NT2/D1 (cell line): ENCODE data around the gene ING2.
A peak's percentile ranks its signal among the peaks of the same experiment; 100 is the strongest.
"Not testable (repeated sequence)": the region's sequence is repeated elsewhere in the genome, so short reads cannot be mapped to it uniquely, and the experiment has no call there.

Experiments
- DNase-seq: peaks from one replicate; pipeline ENCODE4 v3.0.0-alpha.2; 2011; ENCODE audit warnings: low read depth, low spot score
- H3K27me3 ChIP-seq: 2 replicates; pipeline ENCODE4 v1.6.0; 2011; ENCODE audit warnings: mild to moderate bottlenecking; ENCODE audit not compliant: insufficient read length, insufficient read depth
- H3K36me3 ChIP-seq: 2 replicates; pipeline ENCODE4 v1.6.1; 2011; ENCODE audit warnings: mild to moderate bottlenecking, low read length, mixed read lengths; ENCODE audit not compliant: insufficient read depth, insufficient read length
- H3K4me1 ChIP-seq: 2 replicates; pipeline ENCODE4 v1.5.1; 2011; ENCODE audit not compliant: insufficient read depth, insufficient read length
- H3K4me3 ChIP-seq: 2 replicates; pipeline ENCODE4 v1.5.1; 2011; ENCODE audit warnings: low read depth; ENCODE audit not compliant: insufficient read length
- H3K9ac ChIP-seq: 2 replicates; pipeline ENCODE4 v1.6.0; 2011; ENCODE audit warnings: low read depth; ENCODE audit not compliant: insufficient read length
- H3K9me3 ChIP-seq: 2 replicates; pipeline ENCODE4 v1.5.1; 2011; ENCODE audit warnings: mild to moderate bottlenecking, low read length; ENCODE audit not compliant: insufficient read depth
- SUZ12 ChIP-seq: IDR thresholded peaks from 2 replicates; pipeline ENCODE4 v1.6.1; 2011; ENCODE audit not compliant: insufficient read length, insufficient read depth; ENCODE audit errors: extremely low read depth
- YY1 ChIP-seq: IDR thresholded peaks from 2 replicates; pipeline ENCODE4 v1.6.1; 2011; ENCODE audit not compliant: insufficient read length, insufficient read depth
- ZNF274 ChIP-seq: IDR thresholded peaks from 2 replicates; pipeline ENCODE4 v1.6.1; 2011; ENCODE audit warnings: mild to moderate bottlenecking, low read depth, low read length

The ING2 gene

DNA sequence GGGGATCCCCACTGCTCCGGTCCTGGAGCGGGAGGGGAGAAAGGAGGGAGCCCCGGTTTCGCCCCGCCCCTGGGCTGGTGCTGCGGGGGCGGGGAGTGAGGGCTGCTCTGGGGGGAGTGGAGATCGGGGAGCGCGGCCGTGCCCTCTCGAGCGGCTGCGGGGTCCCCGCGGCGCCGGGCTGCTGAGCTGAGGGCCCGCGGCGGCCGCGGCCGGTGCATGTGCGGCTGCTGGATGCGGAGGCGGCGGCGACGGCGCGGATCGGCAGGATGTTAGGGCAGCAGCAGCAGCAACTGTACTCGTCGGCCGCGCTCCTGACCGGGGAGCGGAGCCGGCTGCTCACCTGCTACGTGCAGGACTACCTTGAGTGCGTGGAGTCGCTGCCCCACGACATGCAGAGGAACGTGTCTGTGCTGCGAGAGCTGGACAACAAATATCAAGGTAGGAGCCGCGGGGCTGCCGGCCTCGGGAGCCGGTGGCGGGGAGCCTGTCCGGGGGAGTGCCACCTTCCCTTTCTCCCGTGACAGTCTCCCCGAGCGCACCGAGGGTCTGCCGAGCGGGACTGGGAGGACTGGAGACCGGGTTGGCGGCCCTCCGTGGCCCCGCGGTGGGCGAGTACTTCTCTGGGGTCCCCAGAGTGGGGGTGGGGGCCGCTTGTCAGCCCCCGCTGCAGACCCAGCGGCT, at the start of gene ING2:
ING2 (plus strand) TSS at position 129 of the 681 bp plus-strand sequence; CDS start at position 267, 138 bp downstream.
- Histone ChIP-seq H3K27me3 (no peaks in the 10 kb centered on the region), H3K9ac (peak within 1 kb of the TSS; percentile 86), H3K4me1 (no peaks in the 10 kb centered on the region), H3K36me3 (no peaks in the 10 kb centered on the region), H3K4me3 (peak within 1 kb of the TSS; percentile 82), H3K9me3 (no peaks in the 10 kb centered on the region)
- no peak for DNase-seq
- no peak for TF ChIP-seq SUZ12
- TF ChIP-seq ZNF274 = no peak
- TF ChIP-seq YY1 = no peak

- Histone ChIP-seq H3K9me3 (no peaks in the 10 kb centered on the region; the same call in 1 of the 2 replicates), H3K27me3 (no peaks in the 10 kb centered on the region), H3K4me1 (no peaks in the 10 kb centered on the region), H3K4me3 (no peak overlapping the region), H3K36me3 (peaks cover 1% of the 10 kb centered on the region), H3K9ac (no peak overlapping the region)
- TF ChIP-seq ZNF274 (no peak), SUZ12 (no peak), YY1 (no peak)
- no peak for DNase-seq
Measured at GRCh38 chr4:183455431-183456195, 49.2 kb upstream of the ING2 start.

DNA sequence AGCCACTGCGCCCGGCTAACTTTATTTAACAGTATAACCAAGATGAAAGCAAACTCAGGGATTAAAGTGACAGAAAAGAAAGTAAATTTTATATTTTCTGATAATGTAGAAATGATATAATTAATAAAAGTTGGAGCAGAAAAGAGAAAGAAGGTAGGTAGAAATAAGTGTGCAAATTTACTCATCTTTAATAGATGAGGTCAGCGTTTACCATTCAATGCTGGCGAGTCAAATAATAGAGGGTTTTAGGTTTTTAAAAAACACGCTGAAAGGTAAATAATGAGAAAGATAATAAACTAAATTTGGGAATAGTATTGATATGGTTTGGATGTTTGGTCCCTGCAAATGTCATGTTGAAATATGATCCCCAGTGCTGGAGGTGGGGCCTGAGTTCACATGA, 46.9 kb upstream of the ING2 start:
- Histone ChIP-seq H3K9me3 (no peaks in the 10 kb centered on the region; the same call in 1 of the 2 replicates), H3K4me3 (no peak overlapping the region), H3K36me3 (no peaks in the 10 kb centered on the region), H3K4me1 (no peaks in the 10 kb centered on the region), H3K27me3 (no peaks in the 10 kb centered on the region), H3K9ac (no peak overlapping the region)
- DNase-seq = no peak
- no peak for TF ChIP-seq SUZ12
- no peak for TF ChIP-seq ZNF274
- TF ChIP-seq YY1 = no peak

GRCh38 chr4:183463903-183464619, 40.8 kb upstream of the ING2 start:
- not testable (repeated sequence) for H3K36me3 ChIP-seq, H3K9ac ChIP-seq, H3K4me1 ChIP-seq, DNase-seq, H3K27me3 ChIP-seq, H3K4me3 ChIP-seq, H3K9me3 ChIP-seq

GRCh38 chr4:183465879-183466278, 39.0 kb upstream of the ING2 start:
- DNase-seq, H3K4me1 ChIP-seq, H3K36me3 ChIP-seq, H3K9me3 ChIP-seq, H3K27me3 ChIP-seq, H3K9ac ChIP-seq, H3K4me3 ChIP-seq: not testable (repeated sequence)

GRCh38 chr4:183467246-183467645, 37.6 kb upstream of the ING2 start:
- TF ChIP-seq ZNF274 (no peak), YY1 (no peak), SUZ12 (no peak)
- Histone ChIP-seq H3K4me3 (no peak overlapping the region), H3K9me3 (peaks cover 6% of the 10 kb centered on the region; the same call in 1 of the 2 replicates), H3K9ac (no peak overlapping the region), H3K4me1 (no peaks in the 10 kb centered on the region), H3K36me3 (no peaks in the 10 kb centered on the region), H3K27me3 (no peaks in the 10 kb centered on the region)
- no peak for DNase-seq

DNA sequence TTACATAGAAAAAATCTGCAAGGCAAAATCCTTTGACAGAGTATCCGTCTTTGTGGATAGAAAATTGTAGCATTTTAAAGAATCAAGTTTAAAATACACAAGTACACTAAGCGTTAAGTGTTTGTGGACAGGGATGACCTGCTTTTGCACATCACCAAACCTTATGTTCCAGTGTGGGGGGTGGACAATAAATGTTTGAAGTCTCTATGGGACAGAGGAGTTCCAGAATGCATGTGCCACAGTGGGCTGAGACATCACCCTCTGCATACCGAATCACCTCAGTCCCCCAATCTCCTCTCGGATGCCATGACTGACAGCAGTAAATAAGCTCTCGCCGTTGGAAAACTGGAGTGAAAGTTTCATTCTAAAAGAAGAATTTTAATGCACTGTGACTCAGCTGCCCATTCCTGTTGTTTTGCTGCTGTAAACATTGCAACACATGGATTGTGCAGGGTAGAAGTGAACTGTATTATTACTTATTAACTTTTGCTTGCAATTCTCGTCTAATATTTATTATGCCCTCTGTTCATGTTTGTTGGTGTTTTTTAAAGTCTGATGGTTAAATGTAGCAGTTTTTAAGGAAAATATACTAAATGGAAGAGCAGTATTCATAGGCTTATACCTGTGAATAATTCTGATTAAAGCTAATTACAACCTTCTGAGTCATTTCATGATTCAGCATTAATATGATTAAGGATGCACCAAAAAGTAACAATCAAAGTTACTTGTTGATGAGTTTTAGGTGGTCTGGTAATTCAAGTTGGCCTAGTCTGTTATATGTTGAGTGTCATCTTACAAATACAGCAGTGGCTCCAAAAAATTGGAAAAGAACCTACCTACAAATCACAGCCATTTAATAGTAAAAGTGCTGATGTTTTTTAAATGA, 36.4 kb upstream of the ING2 start:
- Histone ChIP-seq H3K4me3 (no peak overlapping the region), H3K36me3 (no peaks in the 10 kb centered on the region), H3K9ac (no peak overlapping the region), H3K4me1 (no peaks in the 10 kb centered on the region), H3K27me3 (no peaks in the 10 kb centered on the region), H3K9me3 (peaks cover 6% of the 10 kb centered on the region; the same call in 1 of the 2 replicates)
- TF ChIP-seq YY1 (no peak), SUZ12 (no peak), ZNF274 (no peak)
- DNase-seq = no peak
